LNCAP (cell line): ENCODE results near the gene NLGN1.

Experiments used
- TF ChIP-seq, protein P1 (sequence below): fragments of 450-650 bp; IDR thresholded peaks from 2 replicates; pipeline ENCODE4 v1.5.1; 2017; ENCODE audit warnings: mild to moderate bottlenecking

NLGN1 gene

DNA sequence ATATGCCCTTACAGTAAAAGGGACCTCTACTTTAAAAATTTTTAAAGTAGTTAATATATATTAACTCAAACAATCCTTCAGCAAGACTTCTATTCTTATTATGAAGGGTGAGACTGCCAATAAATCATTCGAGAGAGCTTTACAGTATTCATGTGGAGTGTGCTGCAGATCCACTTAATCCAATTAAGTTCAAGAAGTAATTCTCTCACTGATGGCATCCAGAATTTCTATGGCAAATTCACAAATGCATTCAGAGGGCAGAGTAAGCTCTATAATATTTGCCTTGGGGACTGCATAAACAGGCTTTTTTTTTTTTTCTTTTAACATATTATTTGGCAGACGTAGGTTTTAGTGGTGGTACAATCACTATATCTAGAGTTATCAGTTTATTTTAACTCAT lies 692.0 kb downstream of the NLGN1 start:
- TF ChIP-seq, protein P1, sequence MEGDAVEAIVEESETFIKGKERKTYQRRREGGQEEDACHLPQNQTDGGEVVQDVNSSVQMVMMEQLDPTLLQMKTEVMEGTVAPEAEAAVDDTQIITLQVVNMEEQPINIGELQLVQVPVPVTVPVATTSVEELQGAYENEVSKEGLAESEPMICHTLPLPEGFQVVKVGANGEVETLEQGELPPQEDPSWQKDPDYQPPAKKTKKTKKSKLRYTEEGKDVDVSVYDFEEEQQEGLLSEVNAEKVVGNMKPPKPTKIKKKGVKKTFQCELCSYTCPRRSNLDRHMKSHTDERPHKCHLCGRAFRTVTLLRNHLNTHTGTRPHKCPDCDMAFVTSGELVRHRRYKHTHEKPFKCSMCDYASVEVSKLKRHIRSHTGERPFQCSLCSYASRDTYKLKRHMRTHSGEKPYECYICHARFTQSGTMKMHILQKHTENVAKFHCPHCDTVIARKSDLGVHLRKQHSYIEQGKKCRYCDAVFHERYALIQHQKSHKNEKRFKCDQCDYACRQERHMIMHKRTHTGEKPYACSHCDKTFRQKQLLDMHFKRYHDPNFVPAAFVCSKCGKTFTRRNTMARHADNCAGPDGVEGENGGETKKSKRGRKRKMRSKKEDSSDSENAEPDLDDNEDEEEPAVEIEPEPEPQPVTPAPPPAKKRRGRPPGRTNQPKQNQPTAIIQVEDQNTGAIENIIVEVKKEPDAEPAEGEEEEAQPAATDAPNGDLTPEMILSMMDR = no peak

DNA sequence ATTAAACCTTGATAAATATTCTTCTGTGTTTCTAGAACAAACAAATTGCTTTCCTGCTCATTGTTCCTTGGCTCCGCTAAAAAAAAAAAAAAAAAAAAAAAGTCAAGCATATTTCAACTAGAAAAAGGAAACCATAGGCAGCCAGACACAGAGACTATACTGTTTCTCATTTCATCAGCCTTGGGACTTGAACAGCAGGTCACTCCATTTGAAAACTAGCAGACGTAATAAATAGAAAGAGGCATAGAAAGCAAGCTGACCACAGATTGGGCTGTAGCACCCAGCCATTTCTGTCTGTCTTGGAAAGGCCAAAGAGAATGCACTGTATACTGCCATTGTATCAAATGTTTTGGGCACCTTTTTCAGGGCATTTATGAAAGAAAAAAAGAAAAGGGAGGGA lies 697.1 kb downstream of the NLGN1 start:
- TF ChIP-seq, protein P1 = no peak

DNA sequence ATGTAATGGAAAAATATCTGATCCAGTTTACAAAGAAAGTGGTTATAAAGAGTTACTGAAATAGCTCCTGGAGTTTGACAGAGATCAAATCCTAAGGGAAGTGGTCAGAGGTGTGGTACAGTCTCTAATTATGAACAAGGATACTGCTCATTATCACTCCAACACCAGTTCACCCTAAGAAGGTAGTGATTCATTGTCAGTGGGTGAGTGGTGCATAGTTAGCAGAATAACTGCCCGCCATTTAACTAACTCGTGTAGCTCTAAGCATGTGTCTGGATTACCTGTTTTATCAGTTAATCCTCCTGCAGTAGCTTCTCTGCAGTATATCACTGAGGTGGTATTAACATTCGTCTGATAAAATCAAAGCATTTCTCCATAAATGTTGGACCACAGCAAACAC lies 700.1 kb downstream of the NLGN1 start:
- TF ChIP-seq, protein P1 = no peak

DNA sequence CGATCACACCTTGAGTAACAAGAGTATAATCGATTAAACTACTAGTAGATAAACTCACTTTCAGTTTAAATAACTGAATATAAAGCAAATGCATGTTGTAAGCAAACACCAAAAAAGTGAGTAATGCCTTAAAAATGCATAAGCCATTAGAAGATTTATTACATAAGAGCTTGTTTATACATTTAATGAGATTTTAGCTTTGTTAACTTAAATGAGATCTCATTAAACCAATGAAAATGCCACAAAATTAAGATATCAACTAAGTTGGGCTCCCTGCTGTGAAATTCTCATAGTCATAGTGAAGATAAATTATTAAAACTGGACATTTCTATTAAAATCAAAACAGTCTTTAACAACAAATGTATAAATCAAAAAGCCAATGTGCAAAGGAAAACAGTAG lies 701.2 kb downstream of the NLGN1 start:
- TF ChIP-seq, protein P1 = no peak

DNA sequence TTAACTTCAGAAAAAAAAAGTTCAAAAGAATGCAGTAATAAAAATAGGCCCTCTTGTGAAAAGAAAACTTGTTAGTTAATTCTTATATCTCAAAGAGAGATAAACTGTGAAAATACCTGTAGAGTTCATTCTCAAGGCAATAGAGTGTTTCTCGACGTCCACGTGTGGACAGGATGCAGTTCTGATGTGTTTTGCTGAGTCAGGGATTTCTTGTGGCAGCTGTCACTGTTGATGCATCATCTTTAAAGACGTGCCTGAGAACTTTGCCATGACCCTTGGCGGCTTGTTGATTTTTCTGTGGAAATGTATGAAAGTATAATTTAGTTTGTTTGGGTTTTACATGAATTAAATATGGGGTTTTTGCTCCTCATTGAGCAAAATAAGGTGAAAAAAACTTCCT lies 702.2 kb downstream of the NLGN1 start:
- TF ChIP-seq, protein P1 = no peak

DNA sequence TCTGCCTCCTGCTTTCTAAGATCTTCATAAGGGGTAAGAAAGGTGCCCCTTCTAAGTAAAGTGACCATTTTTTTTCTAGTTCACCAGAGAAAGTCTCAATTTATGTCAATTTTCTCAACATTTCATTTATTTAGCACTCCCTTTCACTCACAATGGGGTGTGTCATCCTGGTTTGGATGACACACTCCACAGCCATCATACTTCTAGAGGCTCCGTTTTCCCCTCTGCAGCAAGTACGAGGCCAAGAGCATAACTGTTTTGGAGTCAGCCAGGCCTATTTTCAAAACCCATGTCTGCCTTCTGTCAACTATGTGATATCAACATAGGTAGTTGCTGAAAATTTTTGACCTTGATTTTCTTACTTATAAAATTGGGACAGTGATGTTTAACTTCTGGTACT lies 703.2 kb downstream of the NLGN1 start:
- TF ChIP-seq, protein P1 = no peak

DNA sequence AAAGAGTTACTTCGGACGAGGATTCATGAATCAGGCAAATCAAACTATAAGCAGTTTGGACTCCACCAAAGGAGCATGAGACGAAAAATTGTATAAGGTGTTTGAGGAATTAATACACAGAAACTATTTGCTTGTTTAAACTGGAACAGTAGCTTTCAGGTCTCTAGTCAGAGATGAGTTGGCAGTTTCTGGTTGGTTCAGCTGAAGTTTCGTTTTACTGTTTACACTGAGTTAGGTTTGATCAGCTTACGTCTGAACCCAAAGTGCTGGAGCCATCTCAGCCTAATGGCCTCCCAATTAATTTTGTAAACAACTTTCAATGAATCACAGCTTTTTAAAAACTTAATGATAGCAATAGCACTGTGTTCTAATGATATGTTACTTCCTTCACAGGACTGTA lies 703.7 kb downstream of the NLGN1 start:
- TF ChIP-seq, protein P1 = no peak

DNA sequence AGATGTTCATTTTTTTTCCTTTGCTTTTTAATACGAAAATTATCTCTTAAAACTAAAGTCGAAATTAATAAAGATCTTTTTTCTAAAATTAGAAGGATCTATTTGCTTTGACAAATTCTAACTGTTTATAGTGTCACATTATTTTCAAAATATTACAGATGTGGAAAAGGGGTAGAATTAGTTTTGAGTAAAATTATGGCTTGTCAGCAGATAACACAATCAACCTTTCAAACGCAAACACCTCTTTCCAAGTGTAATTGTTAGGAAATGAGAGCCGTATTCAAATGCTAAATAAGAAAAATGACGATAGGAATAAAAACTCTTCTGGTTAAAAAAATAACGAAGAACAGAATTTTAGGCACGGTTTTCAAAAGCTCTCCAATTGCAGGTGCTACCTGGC lies 704.7 kb downstream of the NLGN1 start:
- TF ChIP-seq, protein P1 = no peak
